ENCODE measurements around the gene POLR1A.

The POLR1A gene

GRCh38 chr2:86105252-86105968 is at the start of gene POLR1A:
TSS of gene POLR1A (minus strand) at chr2:86105886. CDS start at chr2:86105776, 110 bp downstream.
- H3K9ac ChIP-seq (ENCODE audit: low read length): peak within 1 kb of the TSS; percentile 89
- peaks cover 99% of the 10 kb centered on the region for H3K79me2 ChIP-seq (ENCODE audit: low read length)
- H3K4me1 ChIP-seq (ENCODE audit: low read length): peaks cover 23% of the 10 kb centered on the region
- H3K9me3 ChIP-seq (ENCODE audit: insufficient read depth, low read length): no peaks in the 10 kb centered on the region
- H4K20me1 ChIP-seq (ENCODE audit: insufficient read depth, low read length): peaks cover 15% of the 10 kb centered on the region; the same call in 1 of the 2 replicates
- TF ChIP-seq EZH2phosphoT487 (IDR thresholded peaks at IDR 0.05; ENCODE audit: low read depth): no peak
- no peak for TF ChIP-seq CTCF (IDR thresholded peaks at IDR 0.05; ENCODE audit: low read depth, low read length)
- H3K27me3 ChIP-seq (ENCODE audit: low read depth, low read length): no peaks in the 10 kb centered on the region
- peak within 1 kb of the TSS; percentile 82 for H2AFZ ChIP-seq (ENCODE audit: low read depth, low read length)
- H3K4me2 ChIP-seq (ENCODE audit: low read length): peak within 1 kb of the TSS; percentile 95
- peak within 1 kb of the TSS; percentile 57 for H3K27ac ChIP-seq (ENCODE audit: low read length)
- peak within 1 kb of the TSS; percentile 95 for H3K4me3 ChIP-seq (ENCODE audit: low read length)
- peaks cover 40% of the 10 kb centered on the region for H3K36me3 ChIP-seq (replicated peaks; ENCODE audit: low read depth, low read length)

GRCh38 chr2:86150502-86150901 is 44.8 kb upstream of the POLR1A start:
- H2AFZ ChIP-seq (ENCODE audit: low read depth, low read length): no peak overlapping the region
- no peaks in the 10 kb centered on the region for H4K20me1 ChIP-seq (ENCODE audit: insufficient read depth, low read length)
- no peak for TF ChIP-seq CTCF (IDR thresholded peaks at IDR 0.05; ENCODE audit: low read depth, low read length)
- no peak for TF ChIP-seq EZH2phosphoT487 (IDR thresholded peaks at IDR 0.05; ENCODE audit: low read depth)

GRCh38 chr2:86147793-86148192 is 42.1 kb upstream of the POLR1A start:
- Histone ChIP-seq H4K20me1 (ENCODE audit: insufficient read depth, low read length) (no peaks in the 10 kb centered on the region), H3K4me2 (ENCODE audit: low read length) (no peak overlapping the region), H3K9ac (ENCODE audit: low read length) (no peak overlapping the region), H3K27me3 (ENCODE audit: low read depth, low read length) (no peaks in the 10 kb centered on the region), H3K27ac (ENCODE audit: low read length) (no peak overlapping the region), H3K9me3 (ENCODE audit: insufficient read depth, low read length) (no peaks in the 10 kb centered on the region), H3K4me1 (ENCODE audit: low read length) (no peaks in the 10 kb centered on the region), H2AFZ (ENCODE audit: low read depth, low read length) (no peak overlapping the region), H3K4me3 (ENCODE audit: low read length) (no peak overlapping the region), H3K79me2 (ENCODE audit: low read length) (no peaks in the 10 kb centered on the region), H3K36me3 (replicated peaks; ENCODE audit: low read depth, low read length) (peaks cover 47% of the 10 kb centered on the region)
- TF ChIP-seq CTCF (IDR thresholded peaks at IDR 0.05; ENCODE audit: low read depth, low read length) (no peak), EZH2phosphoT487 (IDR thresholded peaks at IDR 0.05; ENCODE audit: low read depth) (no peak)

More at GRCh38 chr2:86150502-86150901, 44.8 kb upstream of the POLR1A start:
- no peak overlapping the region for H3K9ac ChIP-seq (ENCODE audit: low read length)
- no peaks in the 10 kb centered on the region for H3K79me2 ChIP-seq (ENCODE audit: low read length)
- no peak overlapping the region for H3K4me3 ChIP-seq (ENCODE audit: low read length)
- no peaks in the 10 kb centered on the region for H3K9me3 ChIP-seq (ENCODE audit: insufficient read depth, low read length)
- H3K27ac ChIP-seq (ENCODE audit: low read length): no peak overlapping the region
- H3K36me3 ChIP-seq (replicated peaks; ENCODE audit: low read depth, low read length): peaks cover 44% of the 10 kb centered on the region
- no peaks in the 10 kb centered on the region for H3K4me1 ChIP-seq (ENCODE audit: low read length)
- no peaks in the 10 kb centered on the region for H3K27me3 ChIP-seq (ENCODE audit: low read depth, low read length)
- H3K4me2 ChIP-seq (ENCODE audit: low read length): no peak overlapping the region

- H3K9ac ChIP-seq (ENCODE audit: low read length): no peak overlapping the region
- H4K20me1 ChIP-seq (ENCODE audit: insufficient read depth, low read length): no peaks in the 10 kb centered on the region
- no peak overlapping the region for H3K4me3 ChIP-seq (ENCODE audit: low read length)
- H3K4me2 ChIP-seq (ENCODE audit: low read length): no peak overlapping the region
- no peak overlapping the region for H3K27ac ChIP-seq (ENCODE audit: low read length)
- no peaks in the 10 kb centered on the region for H3K79me2 ChIP-seq (ENCODE audit: low read length)
- H3K4me1 ChIP-seq (ENCODE audit: low read length): no peaks in the 10 kb centered on the region
- H3K9me3 ChIP-seq (ENCODE audit: insufficient read depth, low read length): no peaks in the 10 kb centered on the region
- no peak overlapping the region for H2AFZ ChIP-seq (ENCODE audit: low read depth, low read length)
- peaks cover 50% of the 10 kb centered on the region for H3K36me3 ChIP-seq (replicated peaks; ENCODE audit: low read depth, low read length)
- H3K27me3 ChIP-seq (ENCODE audit: low read depth, low read length): no peaks in the 10 kb centered on the region
- TF ChIP-seq EZH2phosphoT487 (IDR thresholded peaks at IDR 0.05; ENCODE audit: low read depth) (no peak), CTCF (IDR thresholded peaks at IDR 0.05; ENCODE audit: low read depth, low read length) (no peak)
Measured at GRCh38 chr2:86143926-86144685, 38.4 kb upstream of the POLR1A start.
